Pancreas (tissue), 10 donors: ENCODE results near the gene LYSET. TPM values are rescaled to one million over a fixed set of nuclear protein-coding genes. Genes with fewer than 3 reads are reported as not detected.
A peak's percentile ranks its signal among the peaks of the same experiment; 100 is the strongest.
"Not testable (repeated sequence)": the region's sequence is repeated elsewhere in the genome, so short reads cannot be mapped to it uniquely, and the experiment has no call there.

Source experiments
- ATAC-seq, 4 donors: fragments of 200-7000 bp; cut with Tn5 transposase; one replicate each; pipeline versions ENCODE4 v1.8.0 to v1.9.1; 2020; ENCODE audit warnings: mild to moderate bottlenecking in 4 of 4, moderate library complexity in 4 of 4
- DNase-seq, 6 donors: peaks; one replicate each; pipeline ENCODE4 v3.0.0-alpha.2; 2020
- FAIRE-seq: peaks from 2 replicates; lab custom pipeline; 2012; peaks lifted over from hg19 to GRCh38; lab: Jason Lieb, UNC
- H3K27ac ChIP-seq, 4 donors: fragments of 200-600 bp; sonication (generic); 1 replicate in 3 of 4; 2 replicates in 1 of 4; pipeline versions ENCODE4 v1.5.0 to v1.8.0; 2020
- H3K27me3 ChIP-seq, 4 donors: fragments of 200-600 bp; one replicate each; pipeline ENCODE4 v1.8.0; 2021
- H3K36me3 ChIP-seq, 3 donors: fragments of 200-600 bp; sonication (generic) in 1 of 3; one replicate each; pipeline versions ENCODE4 v1.5.0 to v1.8.0; 2020 to 2021
- H3K4me1 ChIP-seq, 3 donors: fragments of 200-600 bp; one replicate each; pipeline ENCODE4 v1.8.0; 2021
- H3K4me3 ChIP-seq, 4 donors: fragments of 200-600 bp; sonication (generic) in 2 of 4; one replicate each; pipeline versions ENCODE4 v1.5.0 to v1.8.0; 2020 to 2021
- H3K9me3 ChIP-seq, 4 donors: fragments of 200-600 bp; one replicate each; pipeline ENCODE4 v1.8.0; 2021
- whole genome bisulfite sequencing, 2 donors: extraction: QIAGEN DNeasy Blood & Tissue Kit; methylation state at CpG; one replicate each; pipeline ENCODE4 v1.1.7; 2013; 5-methylcytosine and 5-hydroxymethylcytosine counted together
- intact Hi-C, 3 donors: fragments of 100-400 bp; cut with DNase I; formaldehyde crosslinking; loops; one replicate each; pipeline versions ENCODE4 v1.11.1 to v1.14.2; 2022
- polyA plus RNA-seq, 2 donors: library from polyadenylated mRNA; stranded (reverse); fragments of 200-250 nt; gene quantifications; one replicate each; pipeline ENCODE4 v1.2.3, GENCODE V29; 2013
- total RNA-seq, 6 donors: library from RNA; stranded (reverse); fragmentation: NEBNext Ultra II Directional in 4 of 6; extraction: Animal tissue kit (Norgen Biotek cat#: 25700) in 4 of 6; gene quantifications; one replicate each; pipeline versions ENCODE4 v1.2.1 to v1.2.4, GENCODE V29; 2021 to 2023
- TF ChIP-seq, protein P1 (sequence below), 4 donors: fragments of 200-600 bp; sonication (generic) in 3 of 4; IDR thresholded peaks; one replicate each; pipeline versions ENCODE4 v1.5.0 to v1.8.0; 2021; ENCODE audit warnings: antibody characterized with exemption in 4 of 4
- donor health status: healthy with polysubstance abuse.
- donor health status: DM: no; HTN: no; CAD: no; lungs with moderate emphysema.
- donor health status: DM: no; HTN: no; CAD: no.
- donor health status: control.
- donor health status: control.
- donor health status: Bipolar disorder and iron deficiency.
- donor health status: DM: yes; HTN: yes; CAD: no.
- donor health status: DM: no; HTN: no; CAD: no.
- donor health status: DM: no; HTN: no; CAD: no.
- donor health status: DM: yes; HTN: yes; CAD: no.

LYSET gene
- total and polyA plus RNA-seq, 8 donors: 6.1 to 21.2 (median 9.2) TPM

DNA sequence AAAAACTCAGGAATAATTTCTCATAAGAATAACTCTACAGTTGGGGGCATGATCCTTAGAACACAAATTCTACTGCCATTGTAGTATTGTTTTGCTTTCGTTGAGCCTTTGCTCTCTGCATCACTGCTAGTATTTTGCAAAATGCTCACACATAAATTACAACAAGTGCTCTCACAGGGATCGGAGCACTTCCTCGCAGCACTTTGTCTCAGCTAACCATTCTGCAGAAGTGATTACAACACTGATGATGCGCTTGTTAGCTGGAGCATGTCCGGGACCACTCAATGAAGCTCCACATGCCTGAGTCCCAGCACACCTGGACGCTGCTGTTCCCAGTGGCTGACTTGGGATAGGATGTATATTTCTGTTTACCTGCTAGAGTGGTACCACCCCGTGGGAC is 32.0 kb upstream of the LYSET start:
- FAIRE-seq: no peak
- WGBS, 2 donors: 82 to 86% methylated on average over 7 of the region's 7 CpGs

DNA sequence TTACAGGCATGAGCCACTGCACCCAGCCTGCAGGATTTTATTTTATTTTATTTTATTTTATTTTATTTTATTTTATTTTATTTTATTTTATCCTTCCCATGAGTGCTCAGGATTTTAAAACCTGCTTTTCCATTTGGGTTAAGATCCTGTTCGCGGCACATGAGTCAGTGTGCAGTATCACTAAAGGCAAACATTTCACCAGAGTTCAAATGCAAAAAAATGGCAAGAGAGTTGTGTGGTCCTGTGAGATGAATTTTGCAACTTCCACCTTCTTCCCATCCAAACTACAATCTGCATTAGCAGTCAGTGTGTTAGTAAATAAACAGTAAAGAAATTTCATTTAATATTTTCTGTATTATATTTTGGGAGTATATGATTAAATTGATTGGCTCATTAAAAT is 29.4 kb upstream of the LYSET start:
- Histone ChIP-seq H3K36me3 (no peaks in the 10 kb centered on the region), H3K27me3 (no peaks in the 10 kb centered on the region), H3K9me3 (no peaks in the 10 kb centered on the region), H3K4me1 (peaks cover 0 to 13% (median 10%) of the 10 kb centered on the region in 3 donors), H3K27ac (no peak overlapping the region), H3K4me3 (no peak overlapping the region)
- no peak for ATAC-seq
- DNase-seq: no peak
- WGBS, 2 donors: 59 to 67% methylated on average over 2 of the region's 2 CpGs
- intact Hi-C loops: no loop called here
- TF ChIP-seq, protein P1, sequence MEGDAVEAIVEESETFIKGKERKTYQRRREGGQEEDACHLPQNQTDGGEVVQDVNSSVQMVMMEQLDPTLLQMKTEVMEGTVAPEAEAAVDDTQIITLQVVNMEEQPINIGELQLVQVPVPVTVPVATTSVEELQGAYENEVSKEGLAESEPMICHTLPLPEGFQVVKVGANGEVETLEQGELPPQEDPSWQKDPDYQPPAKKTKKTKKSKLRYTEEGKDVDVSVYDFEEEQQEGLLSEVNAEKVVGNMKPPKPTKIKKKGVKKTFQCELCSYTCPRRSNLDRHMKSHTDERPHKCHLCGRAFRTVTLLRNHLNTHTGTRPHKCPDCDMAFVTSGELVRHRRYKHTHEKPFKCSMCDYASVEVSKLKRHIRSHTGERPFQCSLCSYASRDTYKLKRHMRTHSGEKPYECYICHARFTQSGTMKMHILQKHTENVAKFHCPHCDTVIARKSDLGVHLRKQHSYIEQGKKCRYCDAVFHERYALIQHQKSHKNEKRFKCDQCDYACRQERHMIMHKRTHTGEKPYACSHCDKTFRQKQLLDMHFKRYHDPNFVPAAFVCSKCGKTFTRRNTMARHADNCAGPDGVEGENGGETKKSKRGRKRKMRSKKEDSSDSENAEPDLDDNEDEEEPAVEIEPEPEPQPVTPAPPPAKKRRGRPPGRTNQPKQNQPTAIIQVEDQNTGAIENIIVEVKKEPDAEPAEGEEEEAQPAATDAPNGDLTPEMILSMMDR (IDR thresholded peaks at IDR 0.05): no peak
- FAIRE-seq: no peak

More for the DNA sequence above, 32.0 kb upstream of the LYSET start:
- ATAC-seq (no peak), DNase-seq (peak in 1 of 6 donors; percentile 5)
- Histone ChIP-seq H3K4me1 (peaks cover 0 to 16% (median 14%) of the 10 kb centered on the region in 3 donors), H3K36me3 (no peaks in the 10 kb centered on the region), H3K27me3 (no peaks in the 10 kb centered on the region), H3K4me3 (no peak overlapping the region), H3K9me3 (no peaks in the 10 kb centered on the region), H3K27ac (no peak overlapping the region)
- intact Hi-C loops: no loop called here
- TF ChIP-seq, protein P1 (IDR thresholded peaks at IDR 0.05): no peak

DNA sequence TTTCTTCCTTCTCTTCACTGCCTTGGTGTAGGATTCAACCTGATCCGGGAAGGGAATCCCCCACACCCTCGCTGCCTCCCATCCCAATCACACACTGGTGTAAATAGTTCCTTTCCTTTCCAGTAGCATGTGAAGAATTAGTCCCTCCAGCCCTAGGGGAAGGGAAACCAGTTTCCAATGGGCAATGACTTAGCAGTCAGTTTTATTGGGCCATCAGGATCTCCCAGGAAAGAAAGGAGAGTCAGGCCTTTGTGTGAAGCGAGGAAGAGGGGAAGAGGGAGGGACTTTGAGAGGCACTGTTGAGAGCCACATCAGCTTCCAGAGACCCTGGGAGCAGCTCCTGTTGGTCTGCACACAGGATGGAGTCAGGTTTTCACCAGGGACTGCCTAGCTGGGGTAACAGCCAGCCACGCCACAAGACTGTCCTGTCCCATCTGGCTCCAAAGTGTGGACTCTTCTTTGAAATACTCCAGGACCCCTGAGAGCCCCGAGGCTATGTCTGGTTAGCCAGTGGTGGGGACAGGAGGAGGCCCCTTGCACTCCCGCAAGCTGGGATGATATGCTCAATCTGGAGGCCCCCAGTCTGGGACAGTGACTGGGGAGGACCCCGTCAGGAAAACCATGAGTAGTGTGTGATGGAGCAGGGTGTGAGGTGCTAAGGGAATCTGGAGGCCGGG is 28.3 kb upstream of the LYSET start:
- FAIRE-seq (no peak), DNase-seq (peak in 1 of 6 donors; percentile 24), ATAC-seq (no peak)
- Histone ChIP-seq H3K9me3 (no peaks in the 10 kb centered on the region), H3K27ac (no peak overlapping the region), H3K27me3 (no peaks in the 10 kb centered on the region), H3K36me3 (no peaks in the 10 kb centered on the region), H3K4me3 (no peak overlapping the region), H3K4me1 (peaks cover 0 to 1% (median 0%) of the 10 kb centered on the region in 3 donors)
- intact Hi-C loops: no loop called here
- 80% methylated on average over 8 of the region's 8 CpGs for WGBS, 2 donors
- TF ChIP-seq, protein P1 (IDR thresholded peaks at IDR 0.05): no peak

DNA sequence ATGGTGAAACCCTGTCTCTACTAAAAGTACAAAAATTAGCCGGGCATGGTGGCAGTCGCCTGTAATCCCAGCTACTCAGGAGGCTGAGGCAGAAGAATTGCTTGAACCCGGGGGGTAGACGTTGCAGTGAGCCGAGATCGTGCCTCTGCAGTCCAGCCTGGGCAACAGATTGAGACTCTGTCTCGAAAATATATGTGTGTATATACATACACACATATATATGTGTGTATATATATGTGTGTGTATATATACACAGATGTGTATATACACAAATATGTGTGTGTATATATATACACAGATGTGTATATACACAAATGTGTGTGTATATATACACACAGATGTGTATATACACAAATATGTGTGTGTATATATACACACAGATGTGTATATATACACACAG is 26.8 kb upstream of the LYSET start:
- ATAC-seq, DNase-seq, H3K27ac ChIP-seq, H3K27me3 ChIP-seq, intact Hi-C loops, H3K4me1 ChIP-seq, FAIRE-seq, H3K9me3 ChIP-seq, H3K36me3 ChIP-seq, H3K4me3 ChIP-seq: not testable (repeated sequence)
- 87 to 93% methylated on average over 7 of the region's 7 CpGs for WGBS, 2 donors

DNA sequence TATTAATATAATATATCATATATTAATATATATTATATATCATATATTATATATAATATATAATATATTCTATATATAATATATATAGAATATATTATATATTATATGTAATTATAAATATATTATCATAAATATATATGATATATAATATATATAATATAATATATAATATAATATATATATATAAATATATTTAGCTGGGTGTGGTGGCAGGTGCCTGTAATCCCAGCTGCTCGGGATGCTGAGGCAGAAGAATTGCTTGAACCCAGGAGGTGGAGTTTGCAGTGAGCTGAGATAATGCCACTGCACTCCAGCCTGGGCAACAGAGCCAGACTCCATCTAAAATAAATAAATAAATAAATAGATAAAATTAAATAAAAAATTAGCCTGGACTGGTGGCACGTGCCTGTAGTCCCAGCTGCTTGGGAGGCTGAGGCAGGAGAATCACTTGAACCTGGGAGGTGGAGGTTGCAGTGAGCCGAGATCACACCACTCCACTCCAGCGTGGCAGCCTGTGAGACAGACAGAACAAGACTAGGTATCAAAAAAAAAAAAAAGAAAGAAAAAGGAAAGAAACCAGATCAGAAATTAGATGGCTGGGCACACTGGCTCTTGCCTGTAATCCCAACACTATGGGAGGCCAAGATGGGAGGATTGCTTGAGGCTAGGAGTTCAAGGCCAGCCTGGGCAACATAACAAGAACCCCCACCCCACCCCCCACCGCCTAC is 25.3 kb upstream of the LYSET start:
- H3K4me3 ChIP-seq, H3K4me1 ChIP-seq, H3K27ac ChIP-seq, H3K9me3 ChIP-seq, FAIRE-seq, intact Hi-C loops, H3K36me3 ChIP-seq, DNase-seq, H3K27me3 ChIP-seq: not testable (repeated sequence)
- 41 to 53% methylated on average over 5 of the region's 5 CpGs for WGBS, 2 donors
- peak in 2 of 4 donors; percentile 12 to 34 for ATAC-seq
